ENCODE measurements around the gene PNMT.
A peak's percentile ranks its signal among the peaks of the same experiment; 100 is the strongest.
"Not testable (repeated sequence)": the region's sequence is repeated elsewhere in the genome, so short reads cannot be mapped to it uniquely, and the experiment has no call there.

The PNMT gene

GRCh38 chr17:39687546-39688474, 19.6 kb downstream of the PNMT start, which contains the start of gene PGAP3:
PGAP3 (minus strand) TSS chr17:39688057; CDS start chr17:39688014, 43 bp downstream.
- peak; percentile 65 for DNase-seq (ENCODE audit: low read depth, low spot score)

GRCh38 chr17:39688475-39688835, 20.2 kb downstream of the PNMT start:
- DNase-seq (ENCODE audit: low read depth, low spot score) = no peak

- DNase-seq (ENCODE audit: low read depth, low spot score) = no peak
Observed at GRCh38 chr17:39688945-39689344, 20.7 kb downstream of the PNMT start.

- DNase-seq (ENCODE audit: low read depth, low spot score) = no peak
Observed at GRCh38 chr17:39694593-39694992, 26.3 kb downstream of the PNMT start.

GRCh38 chr17:39695089-39695474, 26.8 kb downstream of the PNMT start:
- DNase-seq (ENCODE audit: low read depth, low spot score) = no peak

GRCh38 chr17:39696731-39697130, 28.5 kb downstream of the PNMT start:
- DNase-seq (ENCODE audit: low read depth, low spot score) = no peak

- no peak for DNase-seq (ENCODE audit: low read depth, low spot score)
Observed at GRCh38 chr17:39697961-39698360, 29.7 kb downstream of the PNMT start.

- not testable (repeated sequence) for DNase-seq (ENCODE audit: low read depth, low spot score)
Observed at GRCh38 chr17:39699157-39699817, 31.0 kb downstream of the PNMT start.

GRCh38 chr17:39699818-39700147, 31.5 kb downstream of the PNMT start, which contains the start of gene ERBB2:
ERBB2 (plus strand) TSS chr17:39700064; CDS start chr17:39700239, 175 bp downstream.
- DNase-seq (ENCODE audit: low read depth, low spot score) = no peak

GRCh38 chr17:39700148-39700987, 32.1 kb downstream of the PNMT start:
- DNase-seq (ENCODE audit: low read depth, low spot score) = no peak

- DNase-seq (ENCODE audit: low read depth, low spot score) = no peak
Observed at GRCh38 chr17:39701012-39701783, 32.9 kb downstream of the PNMT start.

- no peak for DNase-seq (ENCODE audit: low read depth, low spot score)
Observed at GRCh38 chr17:39701784-39702422, 33.6 kb downstream of the PNMT start.

GRCh38 chr17:39702901-39703893, 34.9 kb downstream of the PNMT start:
- DNase-seq (ENCODE audit: low read depth, low spot score) = no peak

GRCh38 chr17:39703913-39704312, 35.7 kb downstream of the PNMT start:
- DNase-seq (ENCODE audit: low read depth, low spot score) = no peak

GRCh38 chr17:39704821-39705551, 36.7 kb downstream of the PNMT start:
- no peak for DNase-seq (ENCODE audit: low read depth, low spot score)

- no peak for DNase-seq (ENCODE audit: low read depth, low spot score)
Observed at GRCh38 chr17:39705786-39706348, 37.6 kb downstream of the PNMT start.

- no peak for DNase-seq (ENCODE audit: low read depth, low spot score)
Observed at GRCh38 chr17:39706383-39706782, 38.1 kb downstream of the PNMT start.

GRCh38 chr17:39706921-39707337, 38.7 kb downstream of the PNMT start:
- no peak for DNase-seq (ENCODE audit: low read depth, low spot score)
